HEK293 (cell line): ENCODE data around the gene PRKAB2.

Experiments
- GLI4 ChIP-seq: fragments of 450-650 bp; formaldehyde crosslinking; IDR thresholded peaks from 2 replicates; pipeline ENCODE4 v1.5.1; 2016; ENCODE audit warnings: missing biosample characterization, missing genetic modification characterization
- KLF8 ChIP-seq: fragments of 450-650 bp; formaldehyde crosslinking; IDR thresholded peaks from 2 replicates; pipeline ENCODE4 v1.5.1; 2016; ENCODE audit warnings: missing biosample characterization, missing genetic modification characterization
- KLF9 ChIP-seq: fragments of 450-650 bp; formaldehyde crosslinking; IDR thresholded peaks from 2 replicates; pipeline ENCODE4 v1.5.1; 2016; ENCODE audit warnings: missing biosample characterization, missing genetic modification characterization, low read depth
- PRDM1 ChIP-seq: fragments of 450-650 bp; formaldehyde crosslinking; IDR thresholded peaks from 2 replicates; pipeline ENCODE4; 2016; ENCODE audit warnings: missing biosample characterization, missing genetic modification characterization
- YY1 ChIP-seq: fragments of 450-650 bp; formaldehyde crosslinking; IDR thresholded peaks from 2 replicates; pipeline ENCODE4 v1.5.1; 2018; ENCODE audit warnings: missing biosample characterization, missing genetic modification characterization
- ZNF214 ChIP-seq: fragments of 450-650 bp; formaldehyde crosslinking; IDR thresholded peaks from 2 replicates; pipeline ENCODE4 v1.5.1; 2017; ENCODE audit warnings: missing biosample characterization, mild to moderate bottlenecking, missing genetic modification characterization, borderline replicate concordance
- ZNF274 ChIP-seq, 2 experiments: fragments of 200-500 bp in 1 of 2; fragments of 450-650 bp in 1 of 2; sonication (Bioruptor generic) in 1 of 2; formaldehyde crosslinking in 1 of 2; IDR thresholded peaks; 2 replicates each; pipeline versions ENCODE4 v1.5.1 to v1.6.1; 2014 to 2016; ENCODE audit warnings: borderline replicate concordance in 1 of 2, inconsistent platforms in 1 of 2, low read length in 1 of 2, missing biosample characterization in 1 of 2, missing genetic modification characterization in 1 of 2
- ZNF335 ChIP-seq: fragments of 450-650 bp; formaldehyde crosslinking; conservative IDR thresholded peaks from 2 replicates; pipeline ENCODE4 v1.5.1; 2016; ENCODE audit warnings: missing biosample characterization, missing genetic modification characterization
- ZNF549 ChIP-seq: fragments of 450-650 bp; IDR thresholded peaks from 2 replicates; pipeline ENCODE4 v1.5.1; 2018; ENCODE audit warnings: missing biosample characterization, missing genetic modification characterization, mild to moderate bottlenecking, inconsistent platforms, moderate library complexity
- ZNF677 ChIP-seq: fragments of 450-650 bp; IDR thresholded peaks from 2 replicates; pipeline ENCODE4 v1.5.0; 2018; ENCODE audit warnings: missing biosample characterization, mild to moderate bottlenecking, missing genetic modification characterization, moderate library complexity
- ZNF843 ChIP-seq: fragments of 450-650 bp; formaldehyde crosslinking; IDR thresholded peaks from 2 replicates; pipeline ENCODE4 v1.5.1; 2016; ENCODE audit warnings: missing biosample characterization, missing genetic modification characterization
- TF ChIP-seq, protein P1 (sequence below): sonication (generic); formaldehyde crosslinking; IDR thresholded peaks from 2 replicates; pipeline ENCODE4 v1.8.1; 2022; ENCODE audit warnings: mild to moderate bottlenecking, moderate library complexity, missing genetic modification reagents
- TF ChIP-seq, protein P2 (sequence below): fragments of 450-650 bp; formaldehyde crosslinking; IDR thresholded peaks from 2 replicates; pipeline ENCODE4 v1.5.1; 2016; ENCODE audit warnings: missing biosample characterization, missing genetic modification characterization

DNA sequence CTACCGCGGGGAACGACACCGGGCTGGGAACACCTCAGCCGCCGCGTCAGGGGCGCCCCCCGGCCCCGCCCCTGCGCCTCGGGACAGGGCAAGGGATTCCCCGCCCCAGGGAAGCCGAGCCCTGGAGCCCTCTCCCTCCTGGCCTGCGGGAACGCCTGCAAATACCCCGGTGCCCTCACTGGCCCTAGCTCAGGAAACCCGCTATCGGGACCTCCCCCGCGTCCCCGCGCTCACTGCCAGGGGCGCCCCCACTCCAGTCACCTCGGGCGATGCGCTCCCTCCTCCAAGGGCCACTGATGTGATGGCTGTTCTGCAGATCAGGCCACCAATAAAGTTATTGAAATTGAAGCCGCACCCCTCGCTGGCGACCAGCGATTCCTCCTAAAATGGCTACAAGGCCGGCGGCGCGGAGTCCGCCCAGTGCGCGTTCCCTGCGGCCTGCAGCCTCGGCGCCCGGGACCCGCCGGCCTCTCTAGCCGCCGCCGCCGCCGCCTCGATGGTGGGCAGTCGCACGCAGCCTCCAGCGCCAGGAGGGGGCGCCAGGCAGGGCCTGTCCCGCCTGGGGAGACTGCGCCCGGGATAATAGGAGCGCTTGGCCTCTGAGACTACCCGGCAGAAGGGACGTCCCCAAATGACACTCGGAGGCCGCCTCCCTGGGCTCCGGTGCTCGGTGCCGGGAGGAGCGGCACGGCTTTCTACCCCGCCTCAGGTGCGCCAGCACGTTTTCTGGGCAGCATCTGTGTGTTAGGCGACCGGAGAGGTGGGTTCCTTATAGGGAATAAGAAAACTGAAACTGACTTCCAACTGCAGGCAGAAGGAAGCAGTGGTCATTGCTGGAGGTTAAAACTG lies at the start of gene PRKAB2:
- peak; percentile 91 for TF ChIP-seq YY1 (tag by site-specific recombination)
- no peak for TF ChIP-seq ZNF274 (IDR thresholded peaks at IDR 0.05; ENCODE audit: low read length)
- no peak for TF ChIP-seq ZNF274 (tag by site-specific recombination; IDR thresholded peaks at IDR 0.05; ENCODE audit: borderline replicate concordance)
- TF ChIP-seq ZNF843 (tag by site-specific recombination): peak; percentile 70
- TF ChIP-seq, protein P1, sequence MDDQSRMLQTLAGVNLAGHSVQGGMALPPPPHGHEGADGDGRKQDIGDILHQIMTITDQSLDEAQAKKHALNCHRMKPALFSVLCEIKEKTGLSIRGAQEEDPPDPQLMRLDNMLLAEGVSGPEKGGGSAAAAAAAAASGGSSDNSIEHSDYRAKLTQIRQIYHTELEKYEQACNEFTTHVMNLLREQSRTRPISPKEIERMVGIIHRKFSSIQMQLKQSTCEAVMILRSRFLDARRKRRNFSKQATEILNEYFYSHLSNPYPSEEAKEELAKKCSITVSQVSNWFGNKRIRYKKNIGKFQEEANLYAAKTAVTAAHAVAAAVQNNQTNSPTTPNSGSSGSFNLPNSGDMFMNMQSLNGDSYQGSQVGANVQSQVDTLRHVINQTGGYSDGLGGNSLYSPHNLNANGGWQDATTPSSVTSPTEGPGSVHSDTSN (CRISPR knock-in tag): peak; percentile 88; the same call in 1 of the 2 replicates
- TF ChIP-seq, protein P2, sequence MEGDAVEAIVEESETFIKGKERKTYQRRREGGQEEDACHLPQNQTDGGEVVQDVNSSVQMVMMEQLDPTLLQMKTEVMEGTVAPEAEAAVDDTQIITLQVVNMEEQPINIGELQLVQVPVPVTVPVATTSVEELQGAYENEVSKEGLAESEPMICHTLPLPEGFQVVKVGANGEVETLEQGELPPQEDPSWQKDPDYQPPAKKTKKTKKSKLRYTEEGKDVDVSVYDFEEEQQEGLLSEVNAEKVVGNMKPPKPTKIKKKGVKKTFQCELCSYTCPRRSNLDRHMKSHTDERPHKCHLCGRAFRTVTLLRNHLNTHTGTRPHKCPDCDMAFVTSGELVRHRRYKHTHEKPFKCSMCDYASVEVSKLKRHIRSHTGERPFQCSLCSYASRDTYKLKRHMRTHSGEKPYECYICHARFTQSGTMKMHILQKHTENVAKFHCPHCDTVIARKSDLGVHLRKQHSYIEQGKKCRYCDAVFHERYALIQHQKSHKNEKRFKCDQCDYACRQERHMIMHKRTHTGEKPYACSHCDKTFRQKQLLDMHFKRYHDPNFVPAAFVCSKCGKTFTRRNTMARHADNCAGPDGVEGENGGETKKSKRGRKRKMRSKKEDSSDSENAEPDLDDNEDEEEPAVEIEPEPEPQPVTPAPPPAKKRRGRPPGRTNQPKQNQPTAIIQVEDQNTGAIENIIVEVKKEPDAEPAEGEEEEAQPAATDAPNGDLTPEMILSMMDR: peak; percentile 92
- TF ChIP-seq ZNF335 (tag by site-specific recombination): peak; percentile 96
- TF ChIP-seq ZNF677 (tag by site-specific recombination): 0 out of 2 replicates have a peak, but pooled peaks have one; percentile 16
- TF ChIP-seq KLF9 (tag by site-specific recombination): peak; percentile 93
- no peak for TF ChIP-seq GLI4
- no peak for TF ChIP-seq PRDM1
- peak; percentile 99 for TF ChIP-seq KLF8 (tag by site-specific recombination)
- TF ChIP-seq ZNF214 (tag by site-specific recombination): no peak
- peak; percentile 33; the same call in 1 of the 2 replicates for TF ChIP-seq ZNF549 (tag by site-specific recombination)
